NCI-H128 (cell line): ENCODE results near the gene WDFY2.

Source experiments
- DNase-seq: peaks from one replicate; lab custom pipeline; 2025; ENCODE audit not compliant: unreplicated experiment; lab: John Stamatoyannopoulos, UW

The WDFY2 gene

DNA sequence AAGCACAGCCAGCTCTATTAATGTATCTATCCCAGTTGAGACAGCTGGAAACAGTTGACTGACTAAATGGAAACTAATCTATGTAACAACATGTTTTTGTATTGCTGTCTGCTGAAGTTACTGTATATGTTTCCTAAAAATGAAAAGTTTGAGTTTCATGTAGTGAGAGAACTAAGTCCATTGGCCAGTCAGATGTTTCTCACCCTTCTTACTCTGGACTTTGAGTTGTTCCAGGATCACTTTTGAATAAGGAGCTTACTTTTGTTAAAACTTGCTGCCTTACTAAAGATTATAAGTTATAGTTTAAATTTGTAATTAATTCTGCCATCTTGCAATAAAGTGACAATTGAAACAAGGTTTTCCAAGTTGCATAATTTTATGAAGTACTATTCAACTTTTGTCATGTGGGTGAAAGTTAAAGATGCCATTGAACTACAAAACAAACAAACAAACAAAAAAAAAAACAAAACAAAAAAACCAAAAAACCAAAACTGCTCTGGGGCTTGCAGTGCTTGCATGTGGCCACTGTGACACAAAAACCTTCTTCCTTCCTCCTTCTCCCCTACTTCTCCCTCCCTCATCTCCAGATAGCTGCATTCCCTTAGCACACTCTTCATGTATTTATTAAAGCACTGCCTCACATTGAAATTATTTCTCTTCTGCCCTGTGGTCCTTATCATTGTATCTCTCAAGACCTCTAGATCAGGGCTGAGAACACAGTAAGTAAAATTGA lies 15.3 kb downstream of the WDFY2 start:
- no peak for DNase-seq

- DNase-seq, result no peak
Measured at GRCh38 chr13:51600703-51601102, 16.4 kb downstream of the WDFY2 start.

- DNase-seq, result no peak
Measured at GRCh38 chr13:51601601-51602565, 17.6 kb downstream of the WDFY2 start.

- no peak for DNase-seq
Measured at GRCh38 chr13:51603716-51604115, 19.5 kb downstream of the WDFY2 start.

- no peak for DNase-seq
Measured at GRCh38 chr13:51605698-51606097, 21.4 kb downstream of the WDFY2 start.

DNA sequence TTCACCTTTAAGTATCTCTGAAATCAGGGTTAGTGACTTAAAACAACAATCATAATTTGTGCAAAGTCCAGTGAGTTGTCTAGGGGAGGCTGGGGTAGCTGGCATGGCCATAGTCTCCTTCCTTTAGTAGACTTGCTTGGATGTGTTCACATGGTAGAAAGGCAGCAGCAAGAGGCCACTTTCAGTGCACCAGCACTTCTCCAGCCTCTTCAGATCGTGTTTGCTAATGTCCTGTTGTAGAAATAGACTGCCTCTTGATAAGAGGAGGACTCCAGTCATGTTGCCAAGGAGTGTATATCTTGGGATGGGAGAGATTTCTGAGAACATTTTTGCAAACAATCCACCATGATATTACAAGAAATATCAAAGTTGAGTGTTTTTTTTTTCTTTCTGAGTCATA lies 22.9 kb downstream of the WDFY2 start:
- no peak for DNase-seq

DNA sequence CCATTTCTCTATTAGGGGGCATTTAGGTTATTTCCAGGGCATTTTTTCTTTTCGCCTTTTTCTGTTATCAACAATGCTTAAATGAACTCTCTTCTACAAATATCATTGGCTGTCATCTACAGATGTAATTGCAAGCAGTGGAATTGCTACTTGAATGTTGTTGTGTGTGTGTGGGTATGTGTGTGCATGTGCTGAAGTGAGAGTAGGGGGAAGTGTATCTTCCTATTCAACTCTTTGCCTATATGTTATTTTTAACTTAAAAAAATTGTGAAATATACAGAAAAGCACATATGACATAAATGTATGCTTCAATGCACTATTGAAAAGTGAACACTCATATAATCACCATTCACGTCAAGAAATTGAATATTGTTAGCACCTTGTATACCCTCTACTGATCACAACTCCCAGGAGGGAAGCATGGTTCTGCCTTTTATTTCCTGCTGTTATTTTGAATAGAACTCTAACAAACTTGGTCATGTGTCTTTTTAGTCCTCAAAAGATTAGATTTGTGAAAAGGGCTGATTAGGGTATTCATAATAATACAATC lies 24.7 kb downstream of the WDFY2 start:
- DNase-seq, result no peak

DNA sequence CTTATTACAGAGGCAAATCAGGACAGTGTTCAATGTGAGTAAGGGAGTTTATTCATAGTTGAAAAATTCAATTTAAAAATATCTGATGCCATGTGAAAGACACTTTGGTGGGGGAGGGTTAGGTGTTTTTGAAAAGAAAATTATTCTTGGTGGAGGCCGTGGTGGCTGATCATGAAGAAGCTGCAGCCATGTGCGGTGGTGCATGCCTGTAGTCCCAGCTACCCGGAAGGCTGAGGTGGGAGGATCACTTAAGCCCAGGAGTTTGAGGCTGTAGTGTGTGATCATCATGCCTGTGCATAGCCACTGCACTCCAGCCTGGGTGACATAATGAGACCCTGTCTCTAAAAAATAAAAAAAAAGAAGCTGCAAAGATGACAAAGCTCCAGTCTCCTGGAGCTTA lies 28.6 kb downstream of the WDFY2 start:
- DNase-seq, result no peak

GRCh38 chr13:51613535-51613934 lies 29.3 kb downstream of the WDFY2 start:
- no peak for DNase-seq

DNA sequence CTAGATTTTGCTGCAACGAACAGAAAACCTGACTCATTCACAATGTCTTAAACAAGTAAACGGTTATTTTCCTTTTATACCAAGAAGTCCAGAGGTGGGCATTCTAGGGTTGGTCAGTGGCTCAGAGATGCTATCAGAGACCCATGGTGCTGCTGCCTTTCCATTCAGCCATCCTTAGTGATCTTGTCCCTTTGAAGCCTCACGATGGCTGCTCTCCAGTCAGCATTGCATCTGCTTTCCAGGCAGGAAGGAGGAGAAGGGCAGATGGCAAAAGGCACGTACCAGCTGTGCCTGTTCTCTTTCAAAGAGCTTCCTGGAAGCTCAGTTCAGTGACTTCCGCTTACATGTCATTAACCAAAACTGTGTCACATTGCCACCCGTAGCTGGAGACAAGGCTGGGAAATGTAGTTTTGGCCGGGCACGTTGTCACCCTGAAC lies 30.1 kb downstream of the WDFY2 start:
- DNase-seq, result no peak

DNA sequence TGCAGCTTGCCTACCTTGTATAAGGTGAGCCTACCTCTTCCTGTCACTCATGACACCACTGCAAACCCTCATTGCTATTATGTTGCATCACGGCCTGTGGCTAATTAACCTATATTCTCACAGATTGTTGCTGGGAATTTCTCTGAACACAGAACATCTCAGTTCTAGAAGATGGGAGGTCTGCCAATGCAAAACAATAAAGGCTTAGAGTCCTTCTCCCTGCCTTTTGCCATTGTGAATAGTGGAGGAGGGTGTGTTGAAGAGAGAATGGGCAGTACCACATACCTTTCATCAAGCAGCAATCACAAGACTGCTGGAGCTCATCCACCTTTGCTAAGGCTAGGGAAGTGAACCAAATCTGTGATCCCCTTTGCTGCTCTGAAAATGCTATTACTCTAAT lies 34.4 kb downstream of the WDFY2 start:
- DNase-seq, result no peak

DNA sequence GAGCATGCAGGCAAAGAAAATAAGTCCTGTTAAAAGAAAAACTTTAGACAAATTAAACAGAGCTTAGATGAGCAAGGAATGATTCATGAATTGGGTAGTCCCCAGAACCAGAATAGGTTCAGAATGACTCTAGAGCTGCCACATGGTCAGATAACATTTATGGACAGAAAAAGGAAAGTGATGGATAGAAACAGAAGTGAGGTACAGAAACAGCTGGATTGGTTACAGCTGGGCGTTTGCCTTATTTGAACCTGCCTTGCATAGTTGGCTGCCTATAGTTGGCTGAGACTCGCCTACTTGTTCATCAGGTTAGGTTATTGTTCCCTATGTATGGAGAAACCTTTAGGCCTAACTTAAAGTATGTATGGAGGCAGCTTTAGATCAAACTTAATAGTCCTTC lies 35.4 kb downstream of the WDFY2 start:
- no peak for DNase-seq

DNA sequence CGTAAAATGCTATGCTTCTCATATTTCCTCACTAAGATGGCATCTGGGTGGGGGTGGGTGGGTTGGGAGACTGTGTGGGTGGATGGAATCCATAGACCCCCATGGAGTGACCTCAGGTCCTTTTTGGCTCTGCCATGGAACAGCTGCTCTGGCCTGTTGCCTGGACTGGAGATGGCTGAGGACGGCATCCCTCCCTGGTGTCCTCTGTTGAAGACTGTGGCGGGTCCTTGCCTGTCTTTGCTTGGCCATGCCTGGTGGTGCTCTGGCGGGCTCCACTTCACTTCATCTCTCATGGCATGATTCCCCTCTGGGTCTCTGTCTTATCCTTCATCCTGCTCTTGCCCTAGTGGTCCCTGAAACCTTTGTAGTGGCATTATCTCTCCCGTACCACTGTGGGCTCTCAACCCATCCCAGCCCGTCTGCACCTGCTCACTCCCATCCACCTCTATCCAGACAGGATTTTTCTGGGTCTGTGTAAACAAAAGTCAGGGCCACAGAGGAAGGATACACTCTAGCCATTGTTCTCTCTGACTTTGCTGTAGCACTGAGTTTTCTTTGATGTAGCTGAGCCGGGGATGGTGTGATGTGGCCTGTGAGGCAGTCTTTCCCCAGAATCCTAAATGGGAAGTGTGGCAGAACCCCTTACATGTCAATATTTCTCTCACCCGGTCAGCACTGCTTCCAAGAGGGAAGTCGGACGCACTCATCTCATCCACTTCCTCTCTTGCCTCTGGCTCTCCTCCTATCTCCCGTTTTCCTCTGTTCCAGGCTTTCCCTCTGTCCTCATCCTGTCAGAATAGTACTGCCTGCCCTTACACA lies 36.1 kb downstream of the WDFY2 start:
- no peak for DNase-seq

- no peak for DNase-seq
Measured at GRCh38 chr13:51621602-51622001, 37.3 kb downstream of the WDFY2 start.

DNA sequence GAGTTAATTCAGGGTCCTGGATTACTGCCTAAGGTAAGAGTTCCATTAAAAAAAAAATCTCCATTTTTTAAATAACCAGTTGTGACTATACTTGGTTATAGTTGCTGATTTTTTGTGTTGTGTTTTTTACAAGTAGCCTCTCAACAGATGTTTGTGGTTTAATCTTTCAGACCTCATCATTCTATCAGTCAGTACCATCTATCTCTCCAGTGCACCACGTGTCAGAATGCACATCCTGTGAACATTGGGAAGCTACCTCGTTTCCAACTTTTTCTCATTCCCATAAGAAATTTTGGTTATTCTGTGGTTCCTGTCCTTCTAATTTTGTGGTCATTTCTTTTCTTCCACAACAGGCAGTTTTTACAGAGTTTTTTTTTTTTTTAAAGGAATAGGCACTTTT lies 39.2 kb downstream of the WDFY2 start:
- no peak for DNase-seq

- no peak for DNase-seq
Measured at GRCh38 chr13:51624207-51624606, 39.9 kb downstream of the WDFY2 start.

DNA sequence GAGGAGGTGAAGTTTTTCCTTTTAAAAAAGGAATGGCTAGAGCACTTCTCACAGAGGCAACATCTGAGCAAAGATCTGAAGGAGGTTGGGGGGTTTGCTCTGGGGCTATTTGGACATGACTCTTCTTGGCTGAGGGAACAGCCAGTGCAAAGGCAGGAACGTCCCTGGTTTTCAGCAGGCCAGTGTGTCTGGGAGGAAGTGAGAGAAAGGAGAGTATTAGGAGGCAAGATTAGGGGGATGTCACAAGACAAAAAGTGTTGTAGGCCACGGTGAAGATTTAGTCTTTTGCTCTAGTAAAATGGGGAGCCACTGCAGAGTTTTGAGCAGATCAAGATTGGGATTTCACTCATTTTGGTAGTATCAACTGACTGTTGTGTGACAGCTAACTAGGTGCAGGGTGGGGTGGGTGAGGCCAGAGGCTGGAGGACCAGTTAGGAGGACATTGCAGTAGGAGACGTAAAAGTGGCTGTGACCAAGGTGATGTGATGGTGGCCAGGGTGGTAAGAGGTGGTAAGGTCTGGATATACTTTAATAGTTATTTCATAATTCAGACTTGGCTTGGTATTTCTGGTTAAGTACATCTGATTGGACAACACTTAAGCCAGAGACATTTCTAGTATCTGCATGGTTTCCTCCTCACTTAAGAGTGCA lies 40.6 kb downstream of the WDFY2 start:
- no peak for DNase-seq

GRCh38 chr13:51625555-51626345 lies 41.5 kb downstream of the WDFY2 start:
- DNase-seq, result no peak

DNA sequence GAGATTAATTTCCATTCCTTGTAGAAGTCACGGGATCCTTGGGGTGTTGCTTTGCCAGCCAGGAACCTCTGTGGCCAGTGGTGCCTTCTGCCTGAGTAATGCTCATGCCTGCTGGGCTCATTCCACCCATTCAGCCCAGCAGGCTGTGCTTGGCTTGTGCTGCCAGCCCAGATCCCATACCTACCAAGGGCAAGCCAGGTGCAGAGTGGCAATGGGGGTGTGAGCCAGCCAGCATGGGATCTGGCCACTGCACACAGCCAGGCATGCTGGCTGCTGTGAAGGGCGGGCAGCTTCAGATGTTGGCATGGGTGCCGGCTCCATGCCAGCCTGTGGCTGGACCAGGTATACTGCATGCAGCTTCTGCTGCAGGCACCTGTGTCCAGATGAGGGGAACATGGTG lies 42.5 kb downstream of the WDFY2 start:
- no peak for DNase-seq
